ENCODE measurements around the gene KMT2E.

The KMT2E gene

DNA sequence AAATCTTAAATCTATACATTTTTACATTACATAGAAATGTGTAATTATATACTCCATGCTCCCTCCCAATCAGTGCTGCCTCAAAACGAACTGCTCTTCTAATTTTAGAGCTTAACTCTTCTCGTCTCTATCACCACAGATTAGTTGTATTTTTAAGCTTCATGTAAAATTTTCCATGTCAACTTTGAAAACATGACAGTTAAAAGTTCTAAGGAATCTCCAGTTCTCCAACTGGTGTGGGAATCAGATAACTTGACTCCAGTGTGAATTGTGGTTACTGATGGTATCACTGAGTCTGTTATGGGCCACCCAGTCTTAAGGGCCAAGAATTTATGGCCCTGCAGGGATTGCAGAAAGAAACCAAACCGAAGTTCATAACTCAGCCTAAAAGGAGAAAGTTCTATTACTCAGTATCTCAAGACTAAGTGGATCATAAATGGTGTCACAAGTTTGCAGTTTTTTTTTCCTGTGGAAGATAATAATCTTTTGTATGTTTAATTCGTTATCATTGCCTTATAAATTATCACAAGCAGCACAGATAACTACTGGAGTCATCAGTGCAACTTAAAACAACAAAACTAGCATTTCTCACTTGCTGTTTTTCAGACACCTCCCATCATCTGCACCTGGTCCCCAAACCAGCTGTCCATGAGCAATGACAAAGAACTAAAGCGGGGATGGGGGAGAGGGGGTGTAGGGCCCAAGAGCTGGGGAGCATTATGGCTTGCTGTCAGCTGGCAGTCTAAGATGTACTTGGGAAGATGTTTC, 31.5 kb upstream of the KMT2E start (continued):
- TF ChIP-seq ZNF558 (tag by site-specific recombination; IDR thresholded peaks at IDR 0.05) (no peak), ZNF510 (tag by site-specific recombination; IDR thresholded peaks at IDR 0.05; ENCODE audit: insufficient replicate concordance) (no peak), ZNF18 (tag by site-specific recombination; IDR thresholded peaks at IDR 0.05) (peak; percentile 99), FEZF1 (tag by site-specific recombination; IDR thresholded peaks at IDR 0.05) (peak; percentile 21; the same call in 1 of the 2 replicates), ZNF16 (tag by site-specific recombination; IDR thresholded peaks at IDR 0.05; ENCODE audit: low read depth) (no peak), ZNF114 (tag by site-specific recombination; IDR thresholded peaks at IDR 0.05) (no peak), ZNF274 (IDR thresholded peaks at IDR 0.05; ENCODE audit: low read length) (no peak), ZNF274 (tag by site-specific recombination; IDR thresholded peaks at IDR 0.05; ENCODE audit: borderline replicate concordance) (no peak), KLF10 (tag by site-specific recombination; IDR thresholded peaks at IDR 0.05) (no peak), ZEB2 (tag by site-specific recombination; IDR thresholded peaks at IDR 0.05) (no peak; the same call in 1 of the 2 replicates), ZNF366 (tag by site-specific recombination; conservative IDR thresholded peaks at IDR 0.05) (0 out of 2 replicates have a peak, but pooled peaks have one; percentile 20), ZNF391 (tag by site-specific recombination; IDR thresholded peaks at IDR 0.05; ENCODE audit: borderline replicate concordance, low read depth) (no peak), RBAK (tag by site-specific recombination; IDR thresholded peaks at IDR 0.05) (no peak), HOXA7 (CRISPR knock-in tag; IDR thresholded peaks at IDR 0.05; ENCODE audit: borderline replicate concordance) (no peak), ELK4 (IDR thresholded peaks at IDR 0.05; ENCODE audit: borderline replicate concordance, low read depth, low read length) (no peak), PATZ1 (tag by site-specific recombination; IDR thresholded peaks at IDR 0.05) (no peak), REST (tag by site-specific recombination; IDR thresholded peaks at IDR 0.05) (no peak), ZNF658 (tag by site-specific recombination; IDR thresholded peaks at IDR 0.05) (no peak), ZNF423 (tag by site-specific recombination; IDR thresholded peaks at IDR 0.05) (no peak), INSM2 (tag by site-specific recombination; IDR thresholded peaks at IDR 0.05) (peak; percentile 43; the same call in 1 of the 2 replicates), ZBTB11 (tag by site-specific recombination; conservative IDR thresholded peaks at IDR 0.05; ENCODE audit: low read depth) (no peak), ZBTB8A (tag by site-specific recombination; IDR thresholded peaks at IDR 0.05) (no peak)
- TF ChIP-seq, protein P1, sequence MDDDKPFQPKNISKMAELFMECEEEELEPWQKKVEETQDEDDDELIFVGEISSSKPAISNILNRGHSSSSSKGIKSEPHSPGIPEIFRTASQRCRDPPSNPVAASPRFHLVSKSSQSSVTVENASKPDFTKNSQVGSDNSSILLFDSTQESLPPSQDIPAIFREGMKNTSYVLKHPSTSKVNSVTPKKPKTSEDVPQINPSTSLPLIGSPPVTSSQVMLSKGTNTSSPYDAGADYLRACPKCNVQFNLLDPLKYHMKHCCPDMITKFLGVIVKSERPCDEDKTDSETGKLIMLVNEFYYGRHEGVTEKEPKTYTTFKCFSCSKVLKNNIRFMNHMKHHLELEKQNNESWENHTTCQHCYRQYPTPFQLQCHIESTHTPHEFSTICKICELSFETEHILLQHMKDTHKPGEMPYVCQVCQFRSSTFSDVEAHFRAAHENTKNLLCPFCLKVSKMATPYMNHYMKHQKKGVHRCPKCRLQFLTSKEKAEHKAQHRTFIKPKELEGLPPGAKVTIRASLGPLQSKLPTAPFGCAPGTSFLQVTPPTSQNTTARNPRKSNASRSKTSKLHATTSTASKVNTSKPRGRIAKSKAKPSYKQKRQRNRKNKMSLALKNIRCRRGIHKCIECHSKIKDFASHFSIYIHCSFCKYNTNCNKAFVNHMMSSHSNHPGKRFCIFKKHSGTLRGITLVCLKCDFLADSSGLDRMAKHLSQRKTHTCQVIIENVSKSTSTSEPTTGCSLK (tag by site-specific recombination; IDR thresholded peaks at IDR 0.05) = no peak

Data from HEK293 (cell line).